Peyer's patch (tissue), 4 donors: ENCODE results near the gene BAZ2A.

ENCODE experiments used
- POLR2A ChIP-seq, 2 donors: fragments of 450-650 bp; IDR thresholded peaks; one replicate each; pipeline ENCODE4 v1.5.1; 2017; ENCODE audit warnings: antibody characterized with exemption in 2 of 2, mild to moderate bottlenecking in 2 of 2, moderate library complexity in 2 of 2
- TF ChIP-seq, protein P1 (sequence below), 6 experiments: fragments of 450-650 bp in 4 of 6; fragments of 200-600 bp in 2 of 6; sonication (generic) in 1 of 6; IDR thresholded peaks; one replicate each; pipeline ENCODE4 v1.5.1; 2017 to 2019; ENCODE audit warnings: antibody characterized with exemption in 6 of 6, mild to moderate bottlenecking in 3 of 6, moderate library complexity in 1 of 6

DNA sequence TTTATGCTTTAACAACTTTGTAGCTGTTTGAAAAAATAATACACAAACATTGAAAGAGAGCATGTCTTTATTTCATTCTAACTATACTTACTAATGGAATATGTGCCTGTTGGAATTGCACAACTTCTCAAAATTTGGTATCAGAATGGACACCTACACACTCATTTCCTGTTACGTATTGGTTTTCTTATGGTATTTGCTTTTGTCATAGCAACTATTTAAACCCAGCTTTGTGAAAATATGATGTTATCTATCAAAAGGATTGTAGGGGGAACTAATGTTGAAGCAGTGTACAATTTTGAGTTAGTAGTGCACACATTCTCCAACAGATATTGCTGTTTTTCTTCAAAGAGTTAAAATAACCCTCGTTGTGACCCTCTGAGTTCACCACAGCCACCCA, 55.9 kb downstream of the BAZ2A start:
- TF ChIP-seq, protein P1, sequence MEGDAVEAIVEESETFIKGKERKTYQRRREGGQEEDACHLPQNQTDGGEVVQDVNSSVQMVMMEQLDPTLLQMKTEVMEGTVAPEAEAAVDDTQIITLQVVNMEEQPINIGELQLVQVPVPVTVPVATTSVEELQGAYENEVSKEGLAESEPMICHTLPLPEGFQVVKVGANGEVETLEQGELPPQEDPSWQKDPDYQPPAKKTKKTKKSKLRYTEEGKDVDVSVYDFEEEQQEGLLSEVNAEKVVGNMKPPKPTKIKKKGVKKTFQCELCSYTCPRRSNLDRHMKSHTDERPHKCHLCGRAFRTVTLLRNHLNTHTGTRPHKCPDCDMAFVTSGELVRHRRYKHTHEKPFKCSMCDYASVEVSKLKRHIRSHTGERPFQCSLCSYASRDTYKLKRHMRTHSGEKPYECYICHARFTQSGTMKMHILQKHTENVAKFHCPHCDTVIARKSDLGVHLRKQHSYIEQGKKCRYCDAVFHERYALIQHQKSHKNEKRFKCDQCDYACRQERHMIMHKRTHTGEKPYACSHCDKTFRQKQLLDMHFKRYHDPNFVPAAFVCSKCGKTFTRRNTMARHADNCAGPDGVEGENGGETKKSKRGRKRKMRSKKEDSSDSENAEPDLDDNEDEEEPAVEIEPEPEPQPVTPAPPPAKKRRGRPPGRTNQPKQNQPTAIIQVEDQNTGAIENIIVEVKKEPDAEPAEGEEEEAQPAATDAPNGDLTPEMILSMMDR (IDR thresholded peaks at IDR 0.05), result no peak
- TF ChIP-seq POLR2A (IDR thresholded peaks at IDR 0.05), result no peak
